Activated naive CD8-positive, alpha-beta T cell (primary cell): Measurements from ENCODE around the gene NDUFV3.
"Not testable (repeated sequence)": the region's sequence is repeated elsewhere in the genome, so short reads cannot be mapped to it uniquely, and the experiment has no call there.

ENCODE experiments used
- H3K27ac Mint-ChIP-seq: one replicate; pipeline ENCODE4 v1.8.0; 2021; ENCODE audit warnings: mixed read lengths
- H3K27me3 Mint-ChIP-seq: one replicate; pipeline ENCODE4 v1.8.0; 2021; ENCODE audit warnings: mixed read lengths
- H3K36me3 Mint-ChIP-seq: one replicate; pipeline ENCODE4 v1.8.0; 2021; ENCODE audit warnings: mixed read lengths
- H3K4me1 Mint-ChIP-seq: one replicate; pipeline ENCODE4 v1.8.0; 2021; ENCODE audit warnings: low read depth, mixed read lengths
- H3K4me3 Mint-ChIP-seq: one replicate; pipeline ENCODE4 v1.8.0; 2021; ENCODE audit warnings: mild to moderate bottlenecking, mixed read lengths
- H3K9me3 Mint-ChIP-seq: one replicate; pipeline ENCODE4 v1.8.0; 2021; ENCODE audit warnings: low read depth, mixed read lengths

NDUFV3 gene

GRCh38 chr21:42958122-42958521, 65.0 kb downstream of the NDUFV3 start:
- not testable (repeated sequence) for H3K36me3 Mint-ChIP-seq, H3K9me3 Mint-ChIP-seq, H3K27ac Mint-ChIP-seq, H3K27me3 Mint-ChIP-seq, H3K4me3 Mint-ChIP-seq, H3K4me1 Mint-ChIP-seq

GRCh38 chr21:42959728-42960127, 66.6 kb downstream of the NDUFV3 start:
- no peaks in the 10 kb centered on the region for H3K4me1 Mint-ChIP-seq

GRCh38 chr21:42962380-42963007, 69.4 kb downstream of the NDUFV3 start:
- Mint-ChIP-seq H3K27ac (no peak overlapping the region), H3K9me3 (no peaks in the 10 kb centered on the region), H3K4me3 (no peak overlapping the region), H3K4me1 (no peaks in the 10 kb centered on the region), H3K27me3 (no peaks in the 10 kb centered on the region), H3K36me3 (no peaks in the 10 kb centered on the region)

More at GRCh38 chr21:42959728-42960127, 66.6 kb downstream of the NDUFV3 start:
- Mint-ChIP-seq H3K27me3 (no peaks in the 10 kb centered on the region), H3K36me3 (no peaks in the 10 kb centered on the region), H3K27ac (no peak overlapping the region), H3K4me3 (no peak overlapping the region), H3K9me3 (no peaks in the 10 kb centered on the region)
